GM12878 (cell line): ENCODE results near the gene RASSF6. TPM values are rescaled to one million over a fixed set of nuclear protein-coding genes. Genes with fewer than 3 reads are reported as not detected.

ENCODE experiments used
- BCLAF1 ChIP-seq: fragments of 450-650 bp; IDR thresholded peaks from 2 replicates; pipeline ENCODE4 v1.6.1; 2017; ENCODE audit warnings: antibody characterized with exemption, mild to moderate bottlenecking, moderate library complexity
- CBFB ChIP-seq: IDR thresholded peaks from 2 replicates; pipeline ENCODE4 v1.6.1; 2016; ENCODE audit warnings: antibody characterized with exemption, low read depth
- CHD1 ChIP-seq: IDR thresholded peaks from 2 replicates; pipeline ENCODE4 v1.6.1; 2012; ENCODE audit warnings: low read depth, low read length, improper control_type of control experiment
- CHD2 ChIP-seq: IDR thresholded peaks from 2 replicates; pipeline ENCODE4 v1.6.1; 2011; ENCODE audit warnings: low read depth, low read length, improper control_type of control experiment, borderline replicate concordance
- FOXM1 ChIP-seq: IDR thresholded peaks from 2 replicates; pipeline ENCODE4 v1.6.1; 2012; ENCODE audit warnings: low read depth, mild to moderate bottlenecking, inconsistent platforms, low read length, moderate library complexity
- GABPA ChIP-seq: IDR thresholded peaks from 2 replicates; pipeline ENCODE4 v1.6.1; 2014; ENCODE audit warnings: antibody characterized with exemption, low read depth, mild to moderate bottlenecking, inconsistent platforms
- HCFC1 ChIP-seq: fragments of 150-350 bp; IDR thresholded peaks from 2 replicates; pipeline ENCODE4 v1.6.1; 2014; ENCODE audit warnings: low read length
- HDAC2 ChIP-seq: fragments of 200-600 bp; sonication (generic); IDR thresholded peaks from 2 replicates; pipeline ENCODE4 v1.6.1; 2017
- IKZF1 ChIP-seq: fragments of 450-650 bp; conservative IDR thresholded peaks from 2 replicates; pipeline ENCODE4 v1.6.1; 2017; ENCODE audit warnings: antibody characterized with exemption, mild to moderate bottlenecking
- IKZF2 ChIP-seq, 2 experiments: fragments of 450-650 bp; IDR thresholded peaks; 2 replicates each; pipeline ENCODE4 v1.6.1; 2017; ENCODE audit warnings: mild to moderate bottlenecking in 2 of 2, moderate library complexity in 2 of 2
- JUND ChIP-seq: IDR thresholded peaks from 2 replicates; pipeline ENCODE4 v1.6.1; 2012; ENCODE audit warnings: low read depth, mild to moderate bottlenecking, low read length, improper control_type of control experiment, moderate library complexity
- MYB ChIP-seq: fragments of 150-350 bp; IDR thresholded peaks from 2 replicates; pipeline ENCODE4 v1.6.1; 2014; ENCODE audit warnings: mild to moderate bottlenecking, low read depth, low read length, borderline replicate concordance
- NBN ChIP-seq: fragments of 450-650 bp; IDR thresholded peaks from 2 replicates; pipeline ENCODE4 v1.6.1; 2016
- NFXL1 ChIP-seq: fragments of 450-650 bp; IDR thresholded peaks from 2 replicates; pipeline ENCODE4 v1.6.1; 2017; ENCODE audit warnings: antibody characterized with exemption, mild to moderate bottlenecking, borderline replicate concordance
- PAX8 ChIP-seq: fragments of 450-650 bp; IDR thresholded peaks from 2 replicates; pipeline ENCODE4 v1.6.1; 2017; ENCODE audit warnings: mild to moderate bottlenecking, moderate library complexity
- RAD21 ChIP-seq: IDR thresholded peaks from 2 replicates; pipeline ENCODE4 v1.6.1; 2011; ENCODE audit warnings: mild to moderate bottlenecking, low read depth, low read length, moderate library complexity; ENCODE audit not compliant: insufficient read depth
- RCOR1 ChIP-seq: conservative IDR thresholded peaks from 2 replicates; pipeline ENCODE4 v1.6.1; 2012; ENCODE audit warnings: low read depth, low read length, improper control_type of control experiment
- SIN3A ChIP-seq: IDR thresholded peaks from 2 replicates; pipeline ENCODE4 v1.6.1; 2012; ENCODE audit warnings: low read depth, low read length, improper control_type of control experiment
- SPI1 ChIP-seq: IDR thresholded peaks from 2 replicates; pipeline ENCODE4 v1.6.1; 2011; ENCODE audit warnings: low read depth, mild to moderate bottlenecking, low read length, moderate library complexity, borderline replicate concordance; ENCODE audit not compliant: insufficient read depth
- SUPT20H ChIP-seq: IDR thresholded peaks from 2 replicates; pipeline ENCODE4 v1.6.1; 2011; ENCODE audit warnings: low read depth, mild to moderate bottlenecking, low read length, moderate library complexity, borderline replicate concordance; ENCODE audit not compliant: control insufficient read depth
- TAF1 ChIP-seq: IDR thresholded peaks from 2 replicates; pipeline ENCODE4 v1.6.1; 2011; ENCODE audit warnings: mild to moderate bottlenecking, low read depth, low read length, borderline replicate concordance
- TCF12 ChIP-seq: IDR thresholded peaks from 2 replicates; pipeline ENCODE4 v1.6.1; 2011; ENCODE audit warnings: low read depth, mild to moderate bottlenecking, low read length
- TCF3 ChIP-seq: IDR thresholded peaks from 2 replicates; pipeline ENCODE4 v1.6.1; 2012; ENCODE audit warnings: low read depth, mild to moderate bottlenecking, low read length, borderline replicate concordance; ENCODE audit not compliant: insufficient read depth
- YY1 ChIP-seq: IDR thresholded peaks from 2 replicates; pipeline ENCODE4 v1.6.1; 2011; ENCODE audit warnings: low read depth, mild to moderate bottlenecking, low read length
- ZNF274 ChIP-seq: IDR thresholded peaks from one replicate; pipeline ENCODE4 v1.8.0; 2011; ENCODE audit not compliant: insufficient read length, insufficient read depth
- polyA plus RNA-seq, 11 experiments: library from polyadenylated mRNA; depleted of rRNA in 4 of 11; unstranded in 6 of 11; stranded (reverse) in 5 of 11; fragments of >200 nt; fragmentation: Nextera tagmentation in 4 of 11; fragmentation: Illumina TruSeq in 1 of 11; extraction: Ambion mirVana in 4 of 11; extraction: Trizol in 1 of 11; gene quantifications; 1 replicate in 1 of 11; 2 replicates in 10 of 11; pipeline versions ENCODE4 v1.2.1 to v1.2.3, GENCODE V29; 2011 to 2016; ENCODE audit warnings: inconsistent platforms in 2 of 11, missing spikeins in 2 of 11, low read depth in 1 of 11
- total RNA-seq, 4 experiments: library from RNA; depleted of rRNA in 3 of 4; stranded (reverse); fragments of >200 nt in 3 of 4; fragmentation: Illumina TruSeq in 1 of 4; extraction: Trizol in 1 of 4; gene quantifications; 2 replicates each; pipeline versions ENCODE4 v1.2.1 to v1.2.3, GENCODE V29; 2013 to 2021
- TF ChIP-seq, protein P1 (sequence below): fragments of 450-650 bp; IDR thresholded peaks from 2 replicates; pipeline ENCODE4 v1.6.1; 2017; ENCODE audit warnings: mild to moderate bottlenecking, moderate library complexity

Gene RASSF6
- total and polyA plus RNA-seq, 10 of the 15 experiments (the other 5 are each of a cell fraction or from before 2014, with no cell fraction given): 0.28 to 2.9 (median 0.54) TPM

- TF ChIP-seq IKZF1 (no peak), CHD1 (no peak), RAD21 (peak; percentile 90), CHD2 (no peak), SUPT20H (no peak), TCF12 (peak; percentile 59; the same call in 1 of the 2 replicates), SPI1 (no peak), TAF1 (no peak), MYB (0 out of 2 replicates have a peak, but pooled peaks have one; percentile 40), IKZF2 (IDR thresholded peaks at IDR 0.05) (no peak), BCLAF1 (no peak), CBFB (no peak), PAX8 (no peak), GABPA (no peak), NFXL1 (no peak), ZNF274 (no peak), FOXM1 (no peak), HCFC1 (no peak), SIN3A (no peak), HDAC2 (no peak), RCOR1 (0 out of 2 replicates have a peak, but pooled peaks have one; percentile 58), JUND (no peak), TCF3 (0 out of 2 replicates have a peak, but pooled peaks have one; percentile 51), NBN (0 out of 2 replicates have a peak, but pooled peaks have one; percentile 40), YY1 (peak; percentile 54; the same call in 1 of the 2 replicates)
- TF ChIP-seq, protein P1, sequence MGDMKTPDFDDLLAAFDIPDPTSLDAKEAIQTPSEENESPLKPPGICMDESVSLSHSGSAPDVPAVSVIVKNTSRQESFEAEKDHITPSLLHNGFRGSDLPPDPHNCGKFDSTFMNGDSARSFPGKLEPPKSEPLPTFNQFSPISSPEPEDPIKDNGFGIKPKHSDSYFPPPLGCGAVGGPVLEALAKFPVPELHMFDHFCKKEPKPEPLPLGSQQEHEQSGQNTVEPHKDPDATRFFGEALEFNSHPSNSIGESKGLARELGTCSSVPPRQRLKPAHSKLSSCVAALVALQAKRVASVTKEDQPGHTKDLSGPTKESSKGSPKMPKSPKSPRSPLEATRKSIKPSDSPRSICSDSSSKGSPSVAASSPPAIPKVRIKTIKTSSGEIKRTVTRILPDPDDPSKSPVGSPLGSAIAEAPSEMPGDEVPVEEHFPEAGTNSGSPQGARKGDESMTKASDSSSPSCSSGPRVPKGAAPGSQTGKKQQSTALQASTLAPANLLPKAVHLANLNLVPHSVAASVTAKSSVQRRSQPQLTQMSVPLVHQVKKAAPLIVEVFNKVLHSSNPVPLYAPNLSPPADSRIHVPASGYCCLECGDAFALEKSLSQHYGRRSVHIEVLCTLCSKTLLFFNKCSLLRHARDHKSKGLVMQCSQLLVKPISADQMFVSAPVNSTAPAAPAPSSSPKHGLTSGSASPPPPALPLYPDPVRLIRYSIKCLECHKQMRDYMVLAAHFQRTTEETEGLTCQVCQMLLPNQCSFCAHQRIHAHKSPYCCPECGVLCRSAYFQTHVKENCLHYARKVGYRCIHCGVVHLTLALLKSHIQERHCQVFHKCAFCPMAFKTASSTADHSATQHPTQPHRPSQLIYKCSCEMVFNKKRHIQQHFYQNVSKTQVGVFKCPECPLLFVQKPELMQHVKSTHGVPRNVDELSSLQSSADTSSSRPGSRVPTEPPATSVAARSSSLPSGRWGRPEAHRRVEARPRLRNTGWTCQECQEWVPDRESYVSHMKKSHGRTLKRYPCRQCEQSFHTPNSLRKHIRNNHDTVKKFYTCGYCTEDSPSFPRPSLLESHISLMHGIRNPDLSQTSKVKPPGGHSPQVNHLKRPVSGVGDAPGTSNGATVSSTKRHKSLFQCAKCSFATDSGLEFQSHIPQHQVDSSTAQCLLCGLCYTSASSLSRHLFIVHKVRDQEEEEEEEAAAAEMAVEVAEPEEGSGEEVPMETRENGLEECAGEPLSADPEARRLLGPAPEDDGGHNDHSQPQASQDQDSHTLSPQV: no peak
These were observed 33.5 kb upstream of the RASSF6 start (continued) for GRCh38 chr4:73653695-73654106.
